ENCODE results near the gene TBC1D26. TPM values are rescaled to one million over a fixed set of nuclear protein-coding genes. Genes with fewer than 3 reads are reported as not detected.

TBC1D26 gene
- total and polyA plus RNA-seq, 2 donors (not counting 1 experiment from before 2014, with no cell fraction given), result 0.02 to 0.17 TPM

Other genes with a start within 250 kb of the TBC1D26 start
- gene TVP23C, start 168.8 kb upstream of the TBC1D26 start, total RNA-seq, result 14.4 and 25.1 TPM in 2 replicates
- gene TVP23C, start 168.8 kb upstream of the TBC1D26 start, polyA plus RNA-seq, result 4.2 and 7.0 TPM in 2 replicates
- gene FBXW10B, start 112.6 kb upstream of the TBC1D26 start, total RNA-seq, result 0.26 and 0.50 TPM in 2 replicates
- 0.11 and 0.36 TPM in 2 replicates for gene FBXW10B, start 112.6 kb upstream of the TBC1D26 start, polyA plus RNA-seq
- gene TRIM16, start 48.0 kb upstream of the TBC1D26 start, total RNA-seq, result 41.6 and 63.1 TPM in 2 replicates
- 21.0 and 26.0 TPM in 2 replicates for gene TRIM16, start 48.0 kb upstream of the TBC1D26 start, polyA plus RNA-seq
- 45.9 and 65.0 TPM in 2 replicates for gene ZNF286A, start 32.5 kb upstream of the TBC1D26 start, total RNA-seq
- 31.3 and 39.1 TPM in 2 replicates for gene ZNF286A, start 32.5 kb upstream of the TBC1D26 start, polyA plus RNA-seq
- 10.5 and 17.2 TPM in 2 replicates for gene ADORA2B, start 212.8 kb downstream of the TBC1D26 start, total RNA-seq
- gene ADORA2B, start 212.8 kb downstream of the TBC1D26 start, polyA plus RNA-seq, result 3.1 and 6.3 TPM in 2 replicates

Measured in fibroblast of lung (primary cell).